ENCODE data around the gene TNRC6C.

Gene TNRC6C

DNA sequence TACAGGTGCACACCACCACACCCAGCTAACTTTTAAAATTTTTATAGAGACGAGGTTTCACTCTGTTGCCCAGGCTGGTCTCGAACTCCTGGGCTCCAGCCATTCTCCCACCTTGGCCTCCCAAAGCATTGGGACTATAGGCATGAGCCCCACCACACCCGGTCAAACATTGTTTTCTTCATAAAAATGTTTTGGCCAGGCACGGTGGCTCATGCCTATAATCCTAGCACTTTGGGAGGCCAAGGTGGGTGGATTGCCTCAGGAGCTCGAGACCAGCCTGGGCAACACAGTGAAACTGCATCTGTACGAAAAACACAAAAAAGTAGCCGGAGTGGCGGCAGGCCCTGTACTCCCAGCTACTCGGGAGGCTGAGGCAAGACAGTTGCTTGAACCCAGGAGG lies 157.9 kb downstream of the TNRC6C start:
- no peak for DNase-seq

DNA sequence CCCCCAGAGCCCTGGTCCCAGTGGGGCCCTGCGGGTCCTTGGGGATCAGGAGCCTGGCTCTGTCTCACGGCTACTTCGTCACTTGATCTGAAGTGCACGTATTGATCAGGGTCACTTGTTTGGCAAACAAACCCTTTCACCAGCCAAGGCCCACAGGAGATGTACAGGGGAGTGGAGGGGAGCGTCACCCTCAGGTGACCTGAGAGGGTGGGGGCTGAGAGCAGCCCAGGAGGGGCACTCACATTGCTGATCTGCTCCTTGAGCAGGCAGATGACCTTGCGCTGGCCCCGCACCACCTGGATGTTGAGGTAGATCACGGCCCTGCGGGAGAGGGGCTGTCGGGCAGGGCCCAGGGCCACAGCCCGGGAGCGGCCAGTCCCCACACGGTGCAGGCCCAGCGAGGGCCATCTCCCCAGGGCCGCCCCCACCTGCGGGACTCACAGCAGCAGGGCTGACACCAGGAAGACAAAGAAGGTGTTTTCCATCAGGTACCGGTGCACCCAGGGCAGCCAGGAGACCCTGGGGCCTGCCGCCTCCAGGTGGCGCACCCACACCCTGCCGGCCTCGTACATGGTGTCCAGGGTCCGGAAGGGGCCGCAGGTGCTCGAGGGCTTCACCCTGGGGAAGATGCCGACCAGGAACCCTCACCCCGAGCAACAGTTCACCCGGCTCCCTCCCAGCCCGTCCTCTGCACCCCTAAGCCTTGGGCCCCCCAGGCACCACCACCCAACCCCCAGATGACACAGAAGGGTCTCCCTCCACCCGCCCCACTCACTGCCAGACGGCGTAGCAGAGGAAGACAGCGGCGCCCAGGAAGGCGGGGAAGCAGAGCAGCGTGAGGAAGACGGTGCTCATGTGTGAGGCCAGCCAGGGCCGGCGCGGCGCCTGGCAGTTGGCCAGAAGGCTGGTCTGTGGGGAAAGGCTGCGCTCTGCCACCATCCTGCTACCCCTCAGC lies 158.8 kb downstream of the TNRC6C start:
- no peak for DNase-seq

- no peak for DNase-seq
Observed at GRCh38 chr17:78118801-78119241, 160.3 kb downstream of the TNRC6C start.

DNA sequence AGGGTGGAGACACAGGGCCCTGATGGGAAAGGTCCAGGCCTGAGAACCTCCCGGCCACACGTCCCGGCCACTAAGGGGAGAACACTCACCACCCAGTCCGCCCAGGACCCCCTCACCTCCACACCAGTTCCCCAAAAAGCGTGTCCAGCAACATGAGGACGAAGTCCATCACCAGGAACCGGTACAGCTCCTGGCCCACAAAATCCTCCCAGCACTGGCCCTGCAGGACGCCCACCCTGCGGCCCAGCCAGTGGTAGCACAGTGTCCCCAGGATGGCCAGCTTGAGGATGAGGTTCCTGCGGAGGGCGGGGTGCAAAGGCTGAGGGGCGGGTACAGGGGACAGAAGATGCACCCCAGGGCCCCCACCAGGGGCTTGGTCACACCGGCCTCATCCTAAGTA lies 162.0 kb downstream of the TNRC6C start:
- no peak for DNase-seq

DNA sequence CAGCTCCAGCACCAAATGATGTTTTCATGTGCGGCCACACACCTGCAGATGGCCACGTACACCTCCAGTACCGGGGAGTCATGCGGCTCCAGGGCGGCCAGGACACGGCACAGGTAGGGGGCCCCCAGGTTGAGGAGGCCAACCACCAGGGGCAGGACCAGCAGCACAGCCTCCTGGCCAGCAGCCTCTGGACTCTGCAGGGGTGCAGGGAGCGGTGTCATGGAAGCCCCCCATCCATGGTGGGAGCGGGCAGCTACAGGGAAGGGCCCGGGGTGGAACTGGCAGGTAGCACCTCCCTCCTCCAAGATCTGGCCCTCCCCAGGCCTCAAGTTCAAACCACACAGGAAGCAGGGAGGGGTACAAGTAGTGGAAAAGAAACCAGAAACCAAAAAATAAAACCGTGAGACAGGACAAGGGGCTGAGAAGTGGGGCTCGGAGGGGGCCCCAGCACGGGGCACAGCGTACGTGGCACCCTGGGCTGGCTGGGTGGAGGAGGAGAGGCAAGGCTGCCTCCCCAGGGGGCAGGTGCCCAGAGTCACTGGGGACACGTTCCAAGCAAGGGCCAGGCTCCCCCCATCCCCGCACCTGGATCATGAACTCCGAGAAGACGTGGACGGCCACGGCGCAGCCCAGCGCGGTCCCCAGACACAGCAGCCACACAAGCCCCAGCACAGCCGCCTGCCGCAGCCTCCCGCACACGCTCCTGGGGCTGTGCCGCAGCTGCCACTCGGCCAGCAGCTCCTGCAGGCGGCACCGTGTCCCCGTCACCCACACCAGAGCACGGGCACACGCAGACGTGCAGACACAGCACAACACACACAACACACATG lies 162.7 kb downstream of the TNRC6C start:
- no peak for DNase-seq

DNA sequence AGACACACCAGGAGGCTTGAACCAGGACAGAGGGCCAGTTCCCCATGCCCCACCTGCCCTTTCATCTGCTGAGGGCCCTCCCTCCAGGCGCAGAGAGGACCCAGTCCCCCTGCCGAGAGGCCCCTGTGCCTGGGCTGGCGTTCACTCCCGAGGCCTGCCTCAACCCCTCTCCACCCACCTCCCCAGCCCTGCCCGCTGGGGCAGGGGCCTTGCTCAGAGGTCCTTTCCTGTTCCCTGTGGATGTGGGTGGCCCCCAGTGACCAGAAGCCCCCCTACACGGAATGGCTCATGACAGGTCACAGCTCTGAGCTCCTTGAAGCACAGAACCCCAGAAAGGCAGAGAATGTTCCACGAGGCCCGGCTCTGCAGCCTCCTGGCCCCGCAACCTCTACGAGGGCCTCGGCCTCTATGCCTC lies 163.3 kb downstream of the TNRC6C start:
- DNase-seq: no peak

DNA sequence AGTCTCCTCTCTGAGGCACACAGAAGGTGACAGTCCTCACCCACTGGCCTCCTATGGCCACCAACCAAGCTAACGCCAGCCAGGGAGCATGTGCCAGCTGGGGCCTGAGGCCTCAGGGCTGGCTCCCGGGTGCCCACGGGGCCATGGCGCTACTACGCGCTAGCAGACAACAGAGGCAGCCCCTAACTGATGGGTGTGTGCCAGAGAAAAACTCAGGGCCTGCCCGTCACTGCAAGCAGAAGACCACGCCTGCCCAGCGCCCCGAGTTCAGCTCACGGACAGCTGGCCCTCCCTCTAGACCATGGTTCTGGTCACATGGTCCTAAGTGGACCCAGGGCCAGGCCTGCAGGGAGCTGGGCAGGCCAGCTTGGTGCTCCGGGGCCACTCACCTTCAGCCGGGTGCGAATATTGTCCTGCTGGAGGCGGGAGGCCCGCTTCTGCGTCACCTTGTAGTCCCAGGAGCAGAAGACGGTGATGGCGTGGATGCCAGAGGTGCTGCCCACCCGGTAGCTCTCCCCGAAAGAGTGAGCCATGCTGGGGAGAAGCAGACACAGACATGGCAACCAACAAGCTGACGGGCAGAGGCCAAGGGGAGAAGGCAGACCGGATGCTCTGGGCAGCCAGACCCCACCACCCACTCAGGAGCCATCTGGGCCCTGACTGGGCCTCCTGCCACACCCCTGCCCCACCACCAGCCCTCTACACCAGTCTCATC lies 163.9 kb downstream of the TNRC6C start:
- no peak for DNase-seq

- DNase-seq: no peak
Observed at GRCh38 chr17:78122931-78123249, 164.4 kb downstream of the TNRC6C start.

DNA sequence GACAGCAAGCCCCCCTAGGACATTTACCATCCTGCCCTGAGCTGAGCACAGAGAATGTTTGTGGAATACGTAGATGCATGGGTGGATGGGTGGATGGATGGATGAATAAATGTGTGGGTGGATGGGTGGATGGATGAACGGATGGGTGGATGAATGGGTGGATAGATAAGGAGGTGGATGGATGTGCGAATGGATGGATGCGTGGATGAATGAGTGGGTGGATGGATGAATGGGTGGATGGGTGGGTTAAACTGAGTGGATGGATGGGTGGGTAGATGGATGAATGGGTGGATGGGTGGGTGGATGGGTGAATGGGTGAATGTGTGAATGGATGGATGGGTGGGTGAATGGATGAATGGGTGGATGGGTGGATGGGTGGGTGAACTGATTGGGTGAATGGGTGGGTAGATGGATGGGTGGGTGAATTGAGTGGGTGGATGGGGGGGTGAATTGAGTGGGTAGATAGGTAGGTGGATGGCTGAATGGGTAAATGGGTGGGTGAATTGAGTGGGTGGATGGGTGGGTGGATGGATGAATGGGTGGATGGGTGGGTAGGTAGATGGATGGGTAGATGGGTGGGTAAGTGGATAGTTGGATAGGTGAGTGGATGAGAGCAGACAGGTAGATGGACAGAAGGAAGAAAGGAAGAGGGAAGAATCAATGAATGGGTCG lies 164.9 kb downstream of the TNRC6C start:
- no peak for DNase-seq

- DNase-seq: no peak
Observed at GRCh38 chr17:78124081-78124835, 165.8 kb downstream of the TNRC6C start.

DNA sequence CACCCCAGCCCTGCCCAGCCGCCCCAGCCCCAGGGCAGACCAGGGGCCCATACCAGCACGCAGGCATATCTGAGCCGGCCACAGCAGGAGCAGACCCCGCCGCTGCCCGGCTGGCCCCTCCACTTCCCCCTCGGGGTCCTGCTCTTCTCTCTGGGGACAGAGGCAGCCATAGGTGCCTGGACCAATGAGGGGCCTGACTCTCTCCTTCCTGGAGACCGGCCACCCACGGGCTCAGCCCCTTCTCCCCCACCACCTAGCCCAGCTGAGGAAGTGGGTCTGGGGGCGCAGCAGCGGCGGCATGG lies 166.3 kb downstream of the TNRC6C start:
- no peak for DNase-seq

DNA sequence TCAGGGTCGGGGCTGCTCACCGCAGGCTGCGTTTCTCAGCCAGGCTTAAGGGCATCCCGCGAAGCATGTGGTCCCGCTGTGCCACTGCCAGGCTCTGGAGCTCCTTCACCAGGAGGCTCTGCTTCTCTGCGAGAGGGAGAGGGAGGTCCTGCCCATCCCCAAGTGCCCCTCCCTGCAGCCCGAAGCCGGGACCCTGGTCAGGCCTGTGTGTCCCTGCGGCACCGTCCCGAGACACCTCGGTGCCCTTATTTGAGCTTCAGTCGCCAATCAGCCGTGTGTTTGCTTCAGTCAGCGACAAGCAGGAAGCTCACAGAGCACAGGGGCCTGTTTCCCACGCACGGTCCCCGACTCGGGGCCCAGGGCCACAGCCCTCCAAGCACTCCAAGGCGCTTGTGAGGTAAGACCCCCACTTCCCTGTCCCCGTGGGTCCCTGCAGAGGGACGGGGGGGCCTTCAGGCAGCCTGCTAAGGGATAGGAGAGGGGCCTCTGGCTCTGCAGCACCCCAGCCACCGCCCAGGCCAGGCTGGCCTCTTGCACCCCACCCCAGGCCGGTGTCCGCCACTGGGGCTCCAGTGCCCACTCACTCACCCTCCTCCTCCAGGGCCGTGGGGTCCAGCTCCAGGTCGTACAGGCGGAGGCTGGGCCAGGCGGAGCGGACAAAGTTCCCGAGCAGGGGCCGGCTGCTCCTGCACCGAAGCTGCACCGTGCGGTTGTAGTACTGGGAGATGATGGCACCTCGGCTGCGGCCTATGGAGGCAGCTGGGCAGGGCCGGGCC lies 166.8 kb downstream of the TNRC6C start:
- no peak for DNase-seq

DNA sequence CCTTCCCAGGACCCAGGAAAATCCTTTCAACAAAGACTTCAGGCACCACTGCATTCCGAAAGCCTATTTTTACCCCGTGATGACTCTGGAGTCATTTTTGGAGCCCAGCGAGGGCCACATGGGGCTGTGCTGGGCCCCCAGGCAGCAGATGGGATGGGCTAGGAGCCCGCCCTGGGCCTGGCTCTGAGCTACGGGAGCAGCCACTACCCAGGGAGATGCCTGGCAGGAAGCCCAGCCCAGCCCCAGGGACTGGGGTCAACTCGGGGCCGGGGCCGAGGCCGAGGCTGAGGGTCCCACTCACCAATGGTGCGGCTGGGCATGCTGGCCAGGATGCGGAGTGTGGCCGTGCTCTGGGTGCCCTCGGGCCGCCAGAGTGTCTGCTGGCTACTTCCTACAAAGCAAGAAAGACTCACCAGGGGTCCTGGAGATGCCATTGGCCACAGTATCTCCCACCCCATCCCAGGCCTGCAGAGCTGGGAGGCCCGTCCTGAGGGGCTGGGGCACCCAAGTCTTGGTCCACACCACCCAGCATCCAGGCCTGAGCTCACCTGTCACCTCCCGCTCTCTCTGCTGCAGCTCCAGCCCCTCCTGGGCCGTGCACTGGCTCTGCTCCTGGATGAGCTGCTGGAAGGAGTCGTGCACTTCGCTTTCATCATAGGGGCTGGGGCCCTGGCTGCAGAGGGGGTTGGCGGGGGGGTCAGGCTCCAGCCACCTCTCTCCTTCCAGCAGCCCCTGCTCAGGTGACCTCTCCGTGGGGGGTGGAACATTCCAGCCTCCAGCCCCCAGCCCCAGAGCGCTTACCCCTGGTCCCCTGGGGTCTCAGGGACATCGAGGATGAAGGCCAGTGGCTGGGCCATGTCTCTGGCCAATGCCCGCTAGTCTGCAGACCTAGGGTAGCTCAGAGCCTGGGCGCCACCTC lies 167.7 kb downstream of the TNRC6C start:
- DNase-seq: no peak

- DNase-seq: no peak
Observed at GRCh38 chr17:78126895-78127238, 168.4 kb downstream of the TNRC6C start.

DNA sequence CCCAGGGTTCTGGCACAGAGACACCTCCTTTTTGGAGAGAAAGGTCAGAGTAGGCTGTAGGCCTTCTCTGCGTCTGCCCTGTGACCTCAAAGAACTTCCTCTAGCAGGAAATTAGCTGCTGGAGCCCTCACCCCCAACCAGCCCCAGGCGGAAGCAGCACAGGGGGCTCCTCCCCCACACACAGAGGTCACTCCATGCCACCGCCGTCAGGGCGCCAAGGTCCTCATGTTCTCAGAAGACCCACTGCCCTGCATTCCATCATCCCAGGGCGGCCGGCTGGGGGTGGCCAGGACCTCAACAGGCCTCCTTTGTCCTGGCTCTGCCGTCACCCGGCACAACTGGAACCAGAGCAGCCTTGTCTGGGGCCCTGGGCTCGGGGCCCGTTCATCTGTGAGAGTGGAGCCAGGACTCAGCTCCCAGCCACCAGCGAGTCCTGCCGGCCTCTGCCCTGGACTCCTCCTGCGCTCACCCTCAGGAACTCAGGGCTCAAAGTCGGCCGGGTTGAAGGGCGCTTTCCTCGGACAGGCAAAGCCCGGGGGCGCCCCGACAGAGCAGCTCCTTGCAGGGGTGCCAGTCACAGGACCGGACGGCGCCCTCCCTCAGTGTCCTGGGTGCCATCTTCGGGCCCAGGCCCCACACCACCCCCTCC lies 168.9 kb downstream of the TNRC6C start:
- DNase-seq: peak; percentile 89

- DNase-seq: peak; percentile 45
Observed at GRCh38 chr17:78127888-78128550, 169.5 kb downstream of the TNRC6C start.

DNA sequence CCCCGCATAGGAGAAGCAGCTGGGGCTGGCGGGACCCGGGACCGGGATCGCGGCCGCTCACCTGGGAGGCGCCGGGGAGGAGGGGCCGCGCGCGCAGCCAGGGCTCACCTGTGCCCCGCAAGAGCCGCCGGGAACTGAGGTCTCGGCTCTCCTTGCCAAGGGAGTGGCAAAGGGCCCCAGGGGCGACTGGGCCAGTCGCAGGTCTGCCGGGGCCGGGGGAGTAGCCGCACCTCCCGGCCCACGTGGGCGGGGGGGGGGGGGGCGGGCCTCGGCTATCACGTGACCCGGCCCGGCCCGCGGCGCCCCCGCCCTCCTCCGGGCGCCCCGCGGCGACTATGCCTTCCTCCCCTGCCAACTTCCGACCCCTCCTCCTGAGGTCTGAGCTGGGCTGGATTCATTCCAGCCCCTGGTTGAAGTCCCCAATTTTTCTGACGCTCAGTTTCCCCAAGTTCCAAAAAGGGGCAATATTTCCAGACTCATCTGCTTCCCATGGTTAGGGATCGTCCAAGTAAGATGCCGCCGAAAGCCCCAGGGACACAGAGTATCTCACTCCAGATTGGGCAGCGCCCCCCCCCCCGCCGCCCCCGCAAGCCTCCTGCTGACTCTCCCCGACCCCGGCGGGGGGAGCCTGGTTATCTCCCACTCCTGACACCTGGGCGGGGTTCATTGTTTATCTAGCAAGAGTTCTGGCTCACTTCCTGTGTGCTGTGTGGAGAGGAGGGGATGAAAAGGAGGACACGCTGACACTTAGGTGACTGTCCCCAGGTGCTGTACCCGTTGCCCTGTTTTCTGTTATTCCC lies 170.2 kb downstream of the TNRC6C start, which contains the start of gene TMC6:
Gene TMC6 (minus strand): TSS at position 205 of the 800 bp plus-strand sequence. CDS start 1,923 bp downstream, outside the sequence.
- DNase-seq: peak; percentile 92
